Endothelial cell of umbilical vein (primary cell): Measurements from ENCODE around the gene GIPR.

Experiments used
- JUN ChIP-seq: IDR thresholded peaks from 2 replicates; pipeline ENCODE4 v1.6.1; 2011; ENCODE audit warnings: borderline replicate concordance, low read depth; ENCODE audit not compliant: insufficient read length, insufficient read depth
- TF ChIP-seq, protein P1 (sequence below), 2 donors: IDR thresholded peaks; 1 replicate in 1 of 2; 2 replicates in 1 of 2; pipeline ENCODE4 v1.5.1; 2011; ENCODE audit warnings: low read length in 2 of 2, mild to moderate bottlenecking in 2 of 2, moderate library complexity in 2 of 2, control low read depth in 1 of 2, inconsistent platforms in 1 of 2, low read depth in 1 of 2; ENCODE audit not compliant: insufficient read depth in 1 of 2; ENCODE audit errors: extremely low read depth in 1 of 2

- TF ChIP-seq, protein P1, sequence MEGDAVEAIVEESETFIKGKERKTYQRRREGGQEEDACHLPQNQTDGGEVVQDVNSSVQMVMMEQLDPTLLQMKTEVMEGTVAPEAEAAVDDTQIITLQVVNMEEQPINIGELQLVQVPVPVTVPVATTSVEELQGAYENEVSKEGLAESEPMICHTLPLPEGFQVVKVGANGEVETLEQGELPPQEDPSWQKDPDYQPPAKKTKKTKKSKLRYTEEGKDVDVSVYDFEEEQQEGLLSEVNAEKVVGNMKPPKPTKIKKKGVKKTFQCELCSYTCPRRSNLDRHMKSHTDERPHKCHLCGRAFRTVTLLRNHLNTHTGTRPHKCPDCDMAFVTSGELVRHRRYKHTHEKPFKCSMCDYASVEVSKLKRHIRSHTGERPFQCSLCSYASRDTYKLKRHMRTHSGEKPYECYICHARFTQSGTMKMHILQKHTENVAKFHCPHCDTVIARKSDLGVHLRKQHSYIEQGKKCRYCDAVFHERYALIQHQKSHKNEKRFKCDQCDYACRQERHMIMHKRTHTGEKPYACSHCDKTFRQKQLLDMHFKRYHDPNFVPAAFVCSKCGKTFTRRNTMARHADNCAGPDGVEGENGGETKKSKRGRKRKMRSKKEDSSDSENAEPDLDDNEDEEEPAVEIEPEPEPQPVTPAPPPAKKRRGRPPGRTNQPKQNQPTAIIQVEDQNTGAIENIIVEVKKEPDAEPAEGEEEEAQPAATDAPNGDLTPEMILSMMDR (IDR thresholded peaks at IDR 0.05; ENCODE audit: extremely low read depth in 1 of 2, insufficient read depth in 1 of 2, low read depth in 1 of 2, low read length in 2 of 2), result no peak
- TF ChIP-seq JUN, result no peak
These were observed 50.1 kb downstream of the GIPR start for GRCh38 chr19:45717983-45718650.
